HEK293T (cell line): ENCODE data around the gene GPR157.

ENCODE experiments used
- CTCF ChIA-PET: fragments of 350-600 bp; formaldehyde crosslinking; extraction: SDS; loops from one replicate; lab custom pipeline; 2021; ENCODE audit warnings: antibody characterized with exemption, inconsistent platforms; lab: Yijun Ruan, JAX
- POLR2A ChIA-PET: fragments of 350-600 bp; formaldehyde crosslinking; extraction: SDS; loops from one replicate; lab custom pipeline; 2020; ENCODE audit warnings: antibody characterized with exemption, inconsistent platforms; lab: Yijun Ruan, JAX
- DNase-seq: peaks from one replicate; pipeline ENCODE4 v3.0.0; 2012; ENCODE audit warnings: mixed read lengths; ENCODE audit errors: extremely low spot score
- ARNT ChIP-seq: fragments of 450-650 bp; IDR thresholded peaks from 2 replicates; pipeline ENCODE4 v1.6.1; 2017; ENCODE audit warnings: mild to moderate bottlenecking
- BHLHE40 ChIP-seq: fragments of 450-650 bp; IDR thresholded peaks from 2 replicates; pipeline ENCODE4 v1.6.1; 2016; ENCODE audit warnings: mild to moderate bottlenecking, moderate library complexity, borderline replicate concordance
- CTBP1 ChIP-seq: fragments of 450-650 bp; IDR thresholded peaks from 2 replicates; pipeline ENCODE4 v1.6.1; 2016; ENCODE audit warnings: borderline replicate concordance
- ELF4 ChIP-seq: fragments of 450-650 bp; IDR thresholded peaks from 2 replicates; pipeline ENCODE4 v1.6.1; 2017; ENCODE audit warnings: antibody characterized with exemption
- FOXA1 ChIP-seq: fragments of 450-650 bp; IDR thresholded peaks from 2 replicates; pipeline ENCODE4 v1.6.1; 2016; ENCODE audit warnings: mild to moderate bottlenecking
- FOXK2 ChIP-seq: fragments of 450-650 bp; IDR thresholded peaks from 2 replicates; pipeline ENCODE4 v1.6.1; 2016; ENCODE audit warnings: mild to moderate bottlenecking
- FOXM1 ChIP-seq: fragments of 450-650 bp; IDR thresholded peaks from 2 replicates; pipeline ENCODE4 v1.6.1; 2017; ENCODE audit warnings: mild to moderate bottlenecking, borderline replicate concordance
- HDGF ChIP-seq: fragments of 450-650 bp; IDR thresholded peaks from 2 replicates; pipeline ENCODE4 v1.6.1; 2017; ENCODE audit warnings: antibody characterized with exemption, borderline replicate concordance
- L3MBTL2 ChIP-seq: fragments of 450-650 bp; conservative IDR thresholded peaks from 2 replicates; pipeline ENCODE4 v1.6.1; 2016; ENCODE audit warnings: mild to moderate bottlenecking
- LEF1 ChIP-seq: fragments of 450-650 bp; IDR thresholded peaks from 2 replicates; pipeline ENCODE4 v1.6.1; 2017; ENCODE audit warnings: mild to moderate bottlenecking, borderline replicate concordance
- NFRKB ChIP-seq: fragments of 450-650 bp; IDR thresholded peaks from 2 replicates; pipeline ENCODE4 v1.6.1; 2016; ENCODE audit warnings: mild to moderate bottlenecking, moderate library complexity
- SP1 ChIP-seq: fragments of 450-650 bp; IDR thresholded peaks from 2 replicates; pipeline ENCODE4 v1.6.1; 2017
- SUZ12 ChIP-seq: fragments of 450-650 bp; IDR thresholded peaks from 2 replicates; pipeline ENCODE4 v1.6.1; 2016; ENCODE audit warnings: mild to moderate bottlenecking
- TARDBP ChIP-seq: fragments of 450-650 bp; IDR thresholded peaks from 2 replicates; pipeline ENCODE4 v1.6.1; 2016
- ZNF384 ChIP-seq: fragments of 450-650 bp; IDR thresholded peaks from 2 replicates; pipeline ENCODE4 v1.6.1; 2016
- TF ChIP-seq, protein P1 (sequence below): fragments of 450-650 bp; IDR thresholded peaks from 2 replicates; pipeline ENCODE4 v1.6.1; 2016

Gene GPR157

DNA sequence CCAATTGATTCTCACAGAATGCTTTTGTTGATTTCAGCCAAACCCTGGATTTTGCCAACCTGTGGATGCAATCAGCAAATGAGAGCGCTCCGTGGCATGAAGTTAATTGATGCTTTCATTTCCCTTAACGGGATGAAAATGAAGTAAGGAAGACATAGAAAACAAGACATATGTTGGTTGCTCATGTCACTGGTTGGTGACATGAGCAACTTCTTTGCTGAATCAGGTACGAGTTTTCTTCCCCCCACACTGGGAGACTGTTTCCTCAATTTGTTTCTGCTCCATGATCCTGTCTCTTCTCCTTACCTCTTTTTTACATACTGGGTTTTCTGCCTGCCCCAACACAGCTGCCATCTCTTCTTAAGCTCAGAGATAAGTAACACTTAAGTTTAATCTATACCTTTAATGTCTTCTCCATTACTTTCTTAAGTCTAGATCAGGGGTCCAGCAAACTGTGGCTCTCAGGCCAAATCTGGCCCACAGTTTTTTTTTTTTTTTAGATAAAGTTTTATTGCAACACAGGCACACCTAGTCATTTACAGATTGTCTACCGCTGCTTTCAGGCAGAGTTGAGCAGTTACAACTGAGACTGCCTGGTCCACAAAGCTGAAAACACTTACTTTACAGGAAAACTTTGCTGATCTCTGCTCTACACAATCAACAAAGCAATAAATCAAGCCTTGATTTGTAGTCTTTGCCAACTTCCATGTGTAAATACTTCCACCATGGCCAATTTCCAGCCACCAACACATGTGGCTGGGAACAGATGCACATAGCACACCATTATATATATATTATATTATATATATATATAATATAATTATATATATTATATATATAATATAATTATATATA, 13.3 kb downstream of the GPR157 start:
- no peak for TF ChIP-seq FOXM1
- TF ChIP-seq ZNF384 = peak; percentile 97
- DNase-seq = no peak
- ChIA-PET POLR2A (no interaction called here), CTCF (interaction anchor here (0.6 to 1.3 kb wide), 2 partner anchors 27 to 118 kb away, joined by 5 read pairs; no protein-coding TSS in a partner anchor)

- POLR2A ChIA-PET = no interaction called here
- no peak for DNase-seq
- TF ChIP-seq SUZ12 = no peak
- TF ChIP-seq, protein P1, sequence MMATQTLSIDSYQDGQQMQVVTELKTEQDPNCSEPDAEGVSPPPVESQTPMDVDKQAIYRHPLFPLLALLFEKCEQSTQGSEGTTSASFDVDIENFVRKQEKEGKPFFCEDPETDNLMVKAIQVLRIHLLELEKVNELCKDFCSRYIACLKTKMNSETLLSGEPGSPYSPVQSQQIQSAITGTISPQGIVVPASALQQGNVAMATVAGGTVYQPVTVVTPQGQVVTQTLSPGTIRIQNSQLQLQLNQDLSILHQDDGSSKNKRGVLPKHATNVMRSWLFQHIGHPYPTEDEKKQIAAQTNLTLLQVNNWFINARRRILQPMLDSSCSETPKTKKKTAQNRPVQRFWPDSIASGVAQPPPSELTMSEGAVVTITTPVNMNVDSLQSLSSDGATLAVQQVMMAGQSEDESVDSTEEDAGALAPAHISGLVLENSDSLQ = no peak
- TF ChIP-seq FOXA1 = no peak
- TF ChIP-seq ZNF384 = no peak
- TF ChIP-seq ELF4 = no peak
- TF ChIP-seq L3MBTL2 = no peak
- TF ChIP-seq ARNT = no peak
- no peak for TF ChIP-seq FOXM1
- no peak for TF ChIP-seq FOXK2
- CTCF ChIA-PET = interaction anchor here (0.6 to 1.0 kb wide), 2 partner anchors 83 to 947 kb away, joined by 3 read pairs; no protein-coding TSS in a partner anchor
Observed at GRCh38 chr1:9112961-9113880, 15.7 kb downstream of the GPR157 start.

DNA sequence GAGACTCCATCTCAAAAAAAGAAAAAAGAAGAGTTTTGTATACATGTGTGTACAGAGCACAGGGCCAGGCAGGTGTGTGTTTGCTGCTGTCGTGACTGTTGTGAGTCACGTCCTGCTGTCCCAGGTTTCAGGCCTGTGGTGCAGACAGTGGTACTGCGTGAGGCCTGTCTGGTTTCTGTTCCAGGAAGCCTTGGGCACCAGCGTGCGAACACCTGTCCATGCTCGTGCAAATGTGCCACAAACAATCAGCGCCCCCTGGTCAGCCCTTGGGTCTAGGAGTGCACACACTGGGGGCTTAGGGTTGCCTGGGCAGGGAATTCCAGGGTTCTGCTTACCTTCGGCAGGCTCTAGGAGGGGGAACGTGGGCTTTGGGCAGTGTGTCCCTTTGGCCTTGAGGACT, 16.9 kb downstream of the GPR157 start:
- no peak for DNase-seq
- CTCF ChIA-PET = no interaction called here
- POLR2A ChIA-PET = interaction anchor here (1.2 kb wide), 1 partner anchor 9 kb away, joined by 3 read pairs; no protein-coding TSS in a partner anchor
- TF ChIP-seq FOXA1 = no peak
- no peak for TF ChIP-seq L3MBTL2
- TF ChIP-seq FOXM1 = no peak
- no peak for TF ChIP-seq FOXK2
- no peak for TF ChIP-seq HDGF
- no peak for TF ChIP-seq NFRKB
- no peak for TF ChIP-seq CTBP1
- TF ChIP-seq TARDBP = no peak
- no peak for TF ChIP-seq SUZ12
- TF ChIP-seq BHLHE40 = no peak
- TF ChIP-seq, protein P1 = no peak
- TF ChIP-seq ARNT = no peak
- TF ChIP-seq SP1 = no peak
- TF ChIP-seq ZNF384 = no peak

- ChIA-PET CTCF (interaction anchor here (1.0 to 1.6 kb wide), 8 partner anchors 10 to 123 kb away, joined by 3 to 7 read pairs (median 4); partner anchors contain the start of genes GPR157 and H6PD), POLR2A (interaction anchor here (0.8 kb wide), 1 partner anchor 206 kb away, joined by 3 read pairs; no protein-coding TSS in a partner anchor)
- DNase-seq = no peak
- TF ChIP-seq NFRKB = no peak
- no peak for TF ChIP-seq ARNT
- TF ChIP-seq FOXM1 = no peak
- TF ChIP-seq FOXK2 = no peak
- TF ChIP-seq BHLHE40 = no peak
- TF ChIP-seq ZNF384 = no peak
- TF ChIP-seq ELF4 = no peak
- TF ChIP-seq SUZ12 = no peak
- no peak for TF ChIP-seq L3MBTL2
- no peak for TF ChIP-seq FOXA1
- no peak for TF ChIP-seq CTBP1
- no peak for TF ChIP-seq HDGF
- no peak for TF ChIP-seq TARDBP
- TF ChIP-seq SP1 = no peak
- TF ChIP-seq LEF1 = no peak
- TF ChIP-seq, protein P1 = no peak
Observed at GRCh38 chr1:9111357-9111691, 17.6 kb downstream of the GPR157 start.

DNA sequence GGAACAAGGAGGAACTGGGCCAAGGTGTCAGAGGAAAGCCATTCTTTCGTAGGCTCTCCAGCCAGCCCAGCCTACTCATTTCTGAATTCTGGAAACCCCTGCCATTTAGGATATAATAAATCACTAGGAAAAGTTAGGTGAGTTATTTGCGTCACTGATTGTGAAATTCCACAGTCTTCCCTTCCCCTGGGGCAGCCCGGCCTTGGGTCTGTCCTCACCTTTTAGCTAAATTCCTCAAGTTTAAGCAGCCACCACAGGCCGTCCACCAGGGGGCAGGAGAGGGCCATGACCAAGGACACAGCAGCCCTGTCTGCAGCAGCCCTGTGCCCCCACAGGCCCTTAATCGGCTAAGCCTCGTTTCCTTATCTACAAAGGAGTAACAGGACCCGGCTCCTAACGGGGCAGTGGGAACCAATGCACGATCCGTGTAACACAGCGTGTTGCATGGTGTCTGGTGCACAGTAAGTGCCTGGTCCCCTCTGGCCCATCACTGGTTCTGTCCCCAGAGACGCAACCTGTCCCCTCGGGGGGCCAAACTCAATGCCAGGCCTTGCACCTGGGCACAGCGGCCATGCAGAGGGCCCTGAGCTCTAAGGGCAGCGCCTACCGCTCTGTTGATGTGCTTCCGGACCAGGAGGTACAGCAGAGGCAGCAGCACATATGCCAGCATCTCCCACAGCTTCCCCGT, 18.1 kb downstream of the GPR157 start:
- peak; percentile 83 for DNase-seq
- CTCF ChIA-PET = interaction anchor here (0.6 to 1.6 kb wide), 10 partner anchors 9 to 165 kb away, joined by 3 to 7 read pairs (median 4); partner anchors contain the start of genes GPR157 and H6PD
- POLR2A ChIA-PET = interaction anchor here (0.6 to 0.8 kb wide), 2 partner anchors 86 to 205 kb away, joined by 3 read pairs; no protein-coding TSS in a partner anchor
- no peak for TF ChIP-seq ELF4
- TF ChIP-seq, protein P1 = no peak
- no peak for TF ChIP-seq HDGF
- no peak for TF ChIP-seq BHLHE40
- no peak for TF ChIP-seq L3MBTL2
- TF ChIP-seq FOXA1 = no peak
- TF ChIP-seq ARNT = no peak
- no peak for TF ChIP-seq FOXK2
- TF ChIP-seq CTBP1 = no peak
- TF ChIP-seq LEF1 = no peak
- no peak for TF ChIP-seq ZNF384
- no peak for TF ChIP-seq TARDBP
